GM10266 (cell line): ENCODE data around the gene MACROD2.
A peak's percentile ranks its signal among the peaks of the same experiment; 100 is the strongest.

Experiments
- DNase-seq: peaks from one replicate; pipeline ENCODE4 v3.0.0; 2012; ENCODE audit errors: extremely low spot score
- CTCF ChIP-seq: IDR thresholded peaks from 2 replicates; pipeline ENCODE4 v1.5.1; 2012; ENCODE audit warnings: mild to moderate bottlenecking, low read depth; ENCODE audit not compliant: control insufficient read depth, insufficient read depth; ENCODE audit errors: missing control alignments

The MACROD2 gene

GRCh38 chr20:15251171-15251570 lies 1255.9 kb downstream of the MACROD2 start:
- DNase-seq, result no peak
- no peak for TF ChIP-seq CTCF

- TF ChIP-seq CTCF, result no peak
- no peak for DNase-seq
These were observed 1257.0 kb downstream of the MACROD2 start for GRCh38 chr20:15252304-15252703.

GRCh38 chr20:15253431-15253830 lies 1258.1 kb downstream of the MACROD2 start:
- DNase-seq, result no peak
- no peak for TF ChIP-seq CTCF

GRCh38 chr20:15256676-15257568 lies 1261.6 kb downstream of the MACROD2 start:
- TF ChIP-seq CTCF, result no peak
- no peak for DNase-seq

- TF ChIP-seq CTCF, result no peak
- DNase-seq, result no peak
These were observed 1262.2 kb downstream of the MACROD2 start for GRCh38 chr20:15257569-15257870.

- TF ChIP-seq CTCF, result no peak
These were observed 1270.4 kb downstream of the MACROD2 start for GRCh38 chr20:15265581-15266309.

GRCh38 chr20:15267935-15268334 lies 1272.6 kb downstream of the MACROD2 start:
- TF ChIP-seq CTCF, result no peak
- peak; percentile 2 for DNase-seq

More at GRCh38 chr20:15265581-15266309, 1270.4 kb downstream of the MACROD2 start:
- no peak for DNase-seq
